GM12878 (cell line): Measurements from ENCODE around the gene ITGB5. TPM values are rescaled to one million over a fixed set of nuclear protein-coding genes. Genes with fewer than 3 reads are reported as not detected.

Source experiments
- ATAC-seq: fragments of 200-7000 bp; cut with Tn5 transposase; 3 replicates; pipeline ENCODE4 v1.9.1; 2020; ENCODE audit warnings: mild to moderate bottlenecking, moderate library complexity
- BruUV-seq: library from RNA; stranded (reverse); fragments of 400-500 nt; replicated peaks from 2 replicates; lab custom pipeline; 2021; lab: Mats Ljungman, UMichigan
- CTCF ChIA-PET: fragments of 300-600 bp; sonication (Branson Sonifier 250); formaldehyde crosslinking; extraction: SDS; loops from one replicate; lab custom pipeline; 2021; ENCODE audit warnings: inconsistent platforms; lab: Yijun Ruan, JAX
- POLR2A ChIA-PET: fragments of 350-600 bp; formaldehyde crosslinking; extraction: SDS; loops from one replicate; lab custom pipeline; 2021; ENCODE audit warnings: inconsistent platforms; lab: Charles Lee
- RAD21 ChIA-PET: fragments of 300-600 bp; sonication (Branson Sonifier 250); formaldehyde crosslinking; loops from one replicate; lab custom pipeline; 2023; ENCODE audit warnings: antibody characterized with exemption; ENCODE audit not compliant: unreplicated experiment; lab: Charles Lee
- SMC1A ChIA-PET: fragments of 300-600 bp; sonication (Branson Sonifier 250); formaldehyde crosslinking; loops from one replicate; lab custom pipeline; 2023; ENCODE audit not compliant: unreplicated experiment, uncharacterized antibody; lab: Charles Lee
- DNase-seq: peaks from one replicate; pipeline ENCODE4 v3.0.0-alpha.2; 2011; ENCODE audit warnings: low read depth, low spot score
- FAIRE-seq: peaks from 3 replicates; lab custom pipeline; 2011; peaks lifted over from hg19 to GRCh38; lab: Jason Lieb, UNC
- H2AFZ ChIP-seq: 2 replicates; pipeline ENCODE4 v1.6.0; 2011; ENCODE audit warnings: low read depth, low read length, control low read depth; ENCODE audit not compliant: control insufficient read depth
- H3K27ac ChIP-seq: 2 replicates; pipeline ENCODE4 v1.5.1; 2011; ENCODE audit warnings: control low read depth; ENCODE audit not compliant: control insufficient read depth, insufficient read depth
- H3K27me3 ChIP-seq, 2 experiments: replicated peaks in 1 of 2; 2 replicates each; pipeline versions ENCODE4 v1.6.0 to v1.6.1; 2011; ENCODE audit warnings: low read length in 1 of 2; ENCODE audit not compliant: control insufficient read depth in 2 of 2, insufficient read depth in 2 of 2
- H3K36me3 ChIP-seq, 2 experiments: 2 replicates each; pipeline ENCODE4 v1.5.1; 2011; ENCODE audit warnings: low read length in 1 of 2; ENCODE audit not compliant: control insufficient read depth in 2 of 2, insufficient read depth in 2 of 2
- H3K4me1 ChIP-seq: 2 replicates; pipeline ENCODE4 v1.6.1; 2011; ENCODE audit warnings: mild to moderate bottlenecking, low read length, moderate library complexity, mixed read lengths; ENCODE audit not compliant: control insufficient read depth, insufficient read depth
- H3K4me2 ChIP-seq: 2 replicates; pipeline ENCODE4 v1.6.0; 2011; ENCODE audit warnings: control low read depth; ENCODE audit not compliant: control insufficient read depth, insufficient read depth
- H3K4me3 ChIP-seq: fragments of 200-600 bp; sonication (generic); 2 replicates; pipeline ENCODE4 v1.5.1; 2016
- H3K79me2 ChIP-seq: 2 replicates; pipeline ENCODE4 v1.6.0; 2011; ENCODE audit warnings: low read length; ENCODE audit not compliant: control insufficient read depth, insufficient read depth
- H3K9ac ChIP-seq: 2 replicates; pipeline ENCODE4 v1.8.0; 2011; ENCODE audit warnings: low read length, control low read depth, mixed read lengths; ENCODE audit not compliant: control insufficient read depth, insufficient read depth
- H3K9me3 ChIP-seq: replicated peaks from 3 replicates; pipeline ENCODE4 v1.5.1; 2011; ENCODE audit warnings: mild to moderate bottlenecking, low read length; ENCODE audit not compliant: control insufficient read depth, insufficient read depth
- H4K20me1 ChIP-seq: 2 replicates; pipeline ENCODE4 v1.6.0; 2011; ENCODE audit not compliant: control insufficient read depth, insufficient read depth
- BMI1 ChIP-seq: fragments of 450-650 bp; IDR thresholded peaks from 2 replicates; pipeline ENCODE4 v1.6.1; 2016; ENCODE audit warnings: mild to moderate bottlenecking, moderate library complexity, borderline replicate concordance
- CREM ChIP-seq: IDR thresholded peaks from 2 replicates; pipeline ENCODE4 v1.6.1; 2014; ENCODE audit warnings: antibody characterized with exemption, low read depth
- ESRRA ChIP-seq: IDR thresholded peaks from 2 replicates; pipeline ENCODE4 v1.6.1; 2012; ENCODE audit warnings: mild to moderate bottlenecking, low read length, improper control_type of control experiment
- MEF2B ChIP-seq: fragments of 450-650 bp; IDR thresholded peaks from 2 replicates; pipeline ENCODE4 v1.6.1; 2018; ENCODE audit warnings: mild to moderate bottlenecking, moderate library complexity; ENCODE audit not compliant: partially characterized antibody, poor library complexity, severe bottlenecking
- NFYA ChIP-seq: IDR thresholded peaks from 2 replicates; pipeline ENCODE4 v1.6.1; 2011; ENCODE audit warnings: low read depth, mild to moderate bottlenecking, low read length, improper control_type of control experiment, borderline replicate concordance
- POLR2AphosphoS2 ChIP-seq: IDR thresholded peaks from 2 replicates; pipeline ENCODE4 v1.6.1; 2011; ENCODE audit warnings: low read depth, mild to moderate bottlenecking, low read length, improper control_type of control experiment, moderate library complexity
- RCOR1 ChIP-seq: conservative IDR thresholded peaks from 2 replicates; pipeline ENCODE4 v1.6.1; 2012; ENCODE audit warnings: low read depth, low read length, improper control_type of control experiment
- RUNX3 ChIP-seq: IDR thresholded peaks from 2 replicates; pipeline ENCODE4 v1.6.1; 2012; ENCODE audit warnings: low read length, inconsistent platforms
- STAT1 ChIP-seq: fragments of 450-650 bp; conservative IDR thresholded peaks from 2 replicates; pipeline ENCODE4 v1.6.1; 2014; ENCODE audit warnings: antibody characterized with exemption, mild to moderate bottlenecking
- ZNF217 ChIP-seq: fragments of 450-650 bp; IDR thresholded peaks from 2 replicates; pipeline ENCODE4 v1.6.1; 2017; ENCODE audit warnings: antibody characterized with exemption, mild to moderate bottlenecking
- ZNF274 ChIP-seq: IDR thresholded peaks from one replicate; pipeline ENCODE4 v1.8.0; 2011; ENCODE audit not compliant: insufficient read length, insufficient read depth
- WGBS: methylation state at CpG from one replicate; pipeline ENCODE4 v1.1.6; 2016; ENCODE audit warnings: low lambda C conversion rate; ENCODE audit not compliant: insufficient replicate concordance, insufficient coverage; ENCODE audit errors: missing lambda C conversion rate; 5-methylcytosine and 5-hydroxymethylcytosine counted together
- in situ Hi-C: fragments of 300-500 bp; cut with MboI; formaldehyde crosslinking; loops from 9 replicates; pipeline ENCODE4 v1.14.3; 2018; ENCODE audit warnings: mixed read lengths
- intact Hi-C: fragments of 100-400 bp; cut with micrococcal nuclease; formaldehyde crosslinking; loops from one replicate; pipeline ENCODE4 v1.14.2; 2022; ENCODE audit not compliant: unreplicated experiment
- polyA plus RNA-seq, 11 experiments: library from polyadenylated mRNA; depleted of rRNA in 4 of 11; unstranded in 6 of 11; stranded (reverse) in 5 of 11; fragments of >200 nt; fragmentation: Nextera tagmentation in 4 of 11; fragmentation: Illumina TruSeq in 1 of 11; extraction: Ambion mirVana in 4 of 11; extraction: Trizol in 1 of 11; gene quantifications; 1 replicate in 1 of 11; 2 replicates in 10 of 11; pipeline versions ENCODE4 v1.2.1 to v1.2.3, GENCODE V29; 2011 to 2016; ENCODE audit warnings: inconsistent platforms in 2 of 11, missing spikeins in 2 of 11, low read depth in 1 of 11
- total RNA-seq, 4 experiments: library from RNA; depleted of rRNA in 3 of 4; stranded (reverse); fragments of >200 nt in 3 of 4; fragmentation: Illumina TruSeq in 1 of 4; extraction: Trizol in 1 of 4; gene quantifications; 2 replicates each; pipeline versions ENCODE4 v1.2.1 to v1.2.3, GENCODE V29; 2013 to 2021
- TF ChIP-seq, protein P1 (sequence below): IDR thresholded peaks from 2 replicates; pipeline ENCODE4 v1.6.1; 2011; ENCODE audit warnings: borderline replicate concordance, low read depth, mild to moderate bottlenecking, moderate library complexity, low read length; ENCODE audit not compliant: insufficient read depth, poor library complexity, severe bottlenecking

The ITGB5 gene
- total and polyA plus RNA-seq, 10 of the 15 experiments (the other 5 are each of a cell fraction or from before 2014, with no cell fraction given) = 0.05 to 10.0 (median 0.83) TPM; not detected in 2

DNA sequence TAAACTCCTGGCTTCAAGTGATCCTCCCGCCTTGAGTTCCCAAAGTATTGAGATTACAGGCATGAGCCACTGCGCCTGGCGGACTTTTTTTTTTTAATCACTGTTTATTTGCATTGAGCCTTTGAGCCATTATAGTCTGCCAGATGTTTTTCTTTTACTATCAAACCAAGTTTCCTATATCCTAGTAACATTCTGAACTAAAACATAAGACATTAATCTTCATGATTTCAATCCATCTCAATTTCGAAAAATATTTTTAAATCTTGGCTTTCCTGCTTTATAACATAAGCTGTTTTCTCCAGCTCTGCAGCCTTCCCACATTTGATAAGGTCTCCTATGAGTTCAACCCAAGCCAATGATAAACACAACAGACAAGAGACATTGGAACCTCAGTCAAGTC is 81.5 kb downstream of the ITGB5 start:
- in situ Hi-C loops (no loop called here), intact Hi-C loops (no loop called here)
- TF ChIP-seq RCOR1 = no peak
- TF ChIP-seq, protein P1, sequence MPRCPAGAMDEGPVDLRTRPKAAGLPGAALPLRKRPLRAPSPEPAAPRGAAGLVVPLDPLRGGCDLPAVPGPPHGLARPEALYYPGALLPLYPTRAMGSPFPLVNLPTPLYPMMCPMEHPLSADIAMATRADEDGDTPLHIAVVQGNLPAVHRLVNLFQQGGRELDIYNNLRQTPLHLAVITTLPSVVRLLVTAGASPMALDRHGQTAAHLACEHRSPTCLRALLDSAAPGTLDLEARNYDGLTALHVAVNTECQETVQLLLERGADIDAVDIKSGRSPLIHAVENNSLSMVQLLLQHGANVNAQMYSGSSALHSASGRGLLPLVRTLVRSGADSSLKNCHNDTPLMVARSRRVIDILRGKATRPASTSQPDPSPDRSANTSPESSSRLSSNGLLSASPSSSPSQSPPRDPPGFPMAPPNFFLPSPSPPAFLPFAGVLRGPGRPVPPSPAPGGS = no peak
- TF ChIP-seq ZNF217 = no peak
- no peak for TF ChIP-seq CREM
- no peak for TF ChIP-seq RUNX3
- TF ChIP-seq NFYA = no peak
- no peak for TF ChIP-seq STAT1
- no peak for TF ChIP-seq MEF2B
- no peak for TF ChIP-seq POLR2AphosphoS2
- TF ChIP-seq ESRRA = no peak
- no peak for TF ChIP-seq ZNF274
- no peak for TF ChIP-seq BMI1
- ChIA-PET RAD21 (interaction anchor here (0.8 kb wide), 1 partner anchor 95 kb away, joined by 3 read pairs; no protein-coding TSS in a partner anchor), SMC1A (interaction anchor here (0.6 kb wide), 1 partner anchor 1392 kb away, joined by 3 read pairs; no protein-coding TSS in a partner anchor), CTCF (interaction anchor here (1.0 kb wide), 1 partner anchor 19 kb away, joined by 3 read pairs; no protein-coding TSS in a partner anchor), POLR2A (no interaction called here)
- DNase-seq (no peak), ATAC-seq (no peak), FAIRE-seq (no peak)
- 78% methylated on average over 4 of the region's 4 CpGs for WGBS
- Histone ChIP-seq H4K20me1 (no peaks in the 10 kb centered on the region), H3K4me2 (no peak overlapping the region), H3K79me2 (no peaks in the 10 kb centered on the region), H3K27ac (no peak overlapping the region), H3K36me3 (no peaks in the 10 kb centered on the region), H3K4me3 (no peak overlapping the region), H3K27me3 (peaks cover 0 to 4% of the 10 kb centered on the region in 2 experiments; a peak in 3 of 4 replicates), H3K4me1 (no peaks in the 10 kb centered on the region), H3K9me3 (no peaks in the 10 kb centered on the region), H3K9ac (no peak overlapping the region), H2AFZ (no peak overlapping the region)
- BruUV-seq = no TSS peak
